ENCODE results near the gene CLPTM1L. TPM values are rescaled to one million over a fixed set of nuclear protein-coding genes. Genes with fewer than 3 reads are reported as not detected.

Gene CLPTM1L
- total RNA-seq, 1 experiment from 2014 or later, result 146 TPM

DNA sequence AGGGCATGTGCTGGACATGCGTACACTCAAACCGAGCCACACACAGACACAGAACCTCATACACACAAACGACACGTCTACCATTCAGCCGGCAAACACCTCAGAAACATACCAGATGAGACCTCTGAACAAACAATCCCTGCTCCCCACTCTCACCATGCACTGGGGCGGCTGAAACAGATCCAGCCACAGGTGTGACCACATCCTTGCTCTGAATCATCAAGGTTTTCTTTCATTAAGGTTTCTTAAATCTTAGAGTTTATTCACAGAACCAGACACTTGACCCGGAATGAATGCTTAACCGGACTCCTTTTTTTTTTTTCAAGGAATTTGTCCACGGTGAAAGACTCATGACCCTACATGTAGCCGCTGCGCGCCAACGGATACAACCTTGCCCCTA is 76.2 kb downstream of the CLPTM1L start:
- no peaks in the 10 kb centered on the region for H3K4me1 ChIP-seq (ENCODE audit: insufficient read depth, low read length, poor library complexity, severe bottlenecking)
- CTCF ChIA-PET, result no interaction called here
- H3K36me3 ChIP-seq (ENCODE audit: insufficient read depth, low read length, poor library complexity, severe bottlenecking), result no peaks in the 10 kb centered on the region
- no peak overlapping the region for H3K27ac ChIP-seq (ENCODE audit: low read depth, low read length, poor library complexity, severe bottlenecking)
- no TSS peak for BruUV-seq (replicated peaks)
- DNase-seq (ENCODE audit: low spot score), result no peak
- intact Hi-C loops (cut with micrococcal nuclease; ENCODE audit: unreplicated experiment), result no loop called here
- no peak overlapping the region for H3K4me3 ChIP-seq (ENCODE audit: low read depth, low read length, poor library complexity, severe bottlenecking)
- H3K9me3 ChIP-seq (ENCODE audit: low read depth, low read length, poor library complexity, severe bottlenecking), result no peaks in the 10 kb centered on the region
- POLR2A ChIA-PET (ENCODE audit: low non-redundant PET), result no interaction called here
- no peaks in the 10 kb centered on the region for H3K27me3 ChIP-seq (replicated peaks; ENCODE audit: insufficient read depth, low read depth, low read length, poor library complexity)
- TF ChIP-seq EZH2 (IDR thresholded peaks at IDR 0.05; ENCODE audit: borderline replicate concordance, low read depth, low read length, poor library complexity, severe bottlenecking) (no peak), CTCF (conservative IDR thresholded peaks at IDR 0.05; ENCODE audit: low read depth, low read length) (no peak)

DNA sequence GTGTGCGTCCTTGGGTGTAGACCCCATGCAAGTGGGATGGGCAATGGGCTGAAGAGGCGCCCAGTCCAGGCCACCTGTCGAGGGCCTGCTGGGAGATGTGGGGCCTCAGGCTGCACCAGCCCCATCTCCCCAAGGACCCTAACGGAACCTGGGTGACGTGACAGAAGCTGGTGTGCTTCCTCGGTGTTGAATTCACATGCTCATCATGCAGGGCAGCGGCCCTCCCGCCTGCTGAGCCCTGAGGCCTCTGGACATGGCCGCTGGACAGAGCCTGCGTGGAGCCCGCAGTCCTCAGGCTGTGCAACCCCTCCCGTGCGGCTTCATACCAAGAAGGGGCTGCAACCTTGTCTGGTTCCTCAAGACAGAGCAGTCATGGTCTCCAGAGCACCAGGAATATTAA is 76.8 kb downstream of the CLPTM1L start:
- no peak overlapping the region for H3K4me3 ChIP-seq (ENCODE audit: low read depth, low read length, poor library complexity, severe bottlenecking)
- BruUV-seq (replicated peaks), result no TSS peak
- POLR2A ChIA-PET (ENCODE audit: low non-redundant PET), result no interaction called here
- H3K4me1 ChIP-seq (ENCODE audit: insufficient read depth, low read length, poor library complexity, severe bottlenecking), result no peaks in the 10 kb centered on the region
- DNase-seq (ENCODE audit: low spot score), result no peak
- no peak overlapping the region for H3K27ac ChIP-seq (ENCODE audit: low read depth, low read length, poor library complexity, severe bottlenecking)
- TF ChIP-seq CTCF (conservative IDR thresholded peaks at IDR 0.05; ENCODE audit: low read depth, low read length) (no peak), EZH2 (IDR thresholded peaks at IDR 0.05; ENCODE audit: borderline replicate concordance, low read depth, low read length, poor library complexity, severe bottlenecking) (no peak)
- intact Hi-C loops (cut with micrococcal nuclease; ENCODE audit: unreplicated experiment), result no loop called here
- H3K36me3 ChIP-seq (ENCODE audit: insufficient read depth, low read length, poor library complexity, severe bottlenecking), result no peaks in the 10 kb centered on the region
- CTCF ChIA-PET, result no interaction called here
- H3K9me3 ChIP-seq (ENCODE audit: low read depth, low read length, poor library complexity, severe bottlenecking), result no peaks in the 10 kb centered on the region
- H3K27me3 ChIP-seq (replicated peaks; ENCODE audit: insufficient read depth, low read depth, low read length, poor library complexity), result no peaks in the 10 kb centered on the region

Small RNA genes within 50 kb of the gene (microRNA-seq; reads per million reads assigned to microRNA genes)
- gene MIR4457, result 0.81 reads per million

Other genes starting within 250 kb of the CLPTM1L start
- 45.2 and 55.5 TPM in 2 replicates for gene SLC12A7, start 233.0 kb downstream of the CLPTM1L start, total RNA-seq (2021)
- not detected in 2 replicates for gene SLC6A19, start 143.5 kb downstream of the CLPTM1L start, total RNA-seq (2021)
- gene SLC6A18, start 119.7 kb downstream of the CLPTM1L start, total RNA-seq (2021), result not detected in 2 replicates
- 14.2 and 17.1 TPM in 2 replicates for gene TERT, start 50.0 kb downstream of the CLPTM1L start, total RNA-seq (2021)
- gene SLC6A3, start 100.3 kb upstream of the CLPTM1L start, total RNA-seq (2021), result not detected in 2 replicates
- gene LPCAT1, start 178.9 kb upstream of the CLPTM1L start, total RNA-seq (2021), result 86.9 and 97.3 TPM in 2 replicates

All from A673 (cell line).